OCI-LY7 (cell line): Measurements from ENCODE around the gene STXBP5.

Experiments
- EZH2phosphoT487 ChIP-seq: fragments of 200-600 bp; sonication (generic); IDR thresholded peaks from 2 replicates; pipeline ENCODE4 v1.6.1; 2018; ENCODE audit warnings: low read depth, borderline replicate concordance, mild to moderate bottlenecking, mixed run types, antibody characterized with exemption, low read length, moderate library complexity, mixed read lengths
- TF ChIP-seq, protein P1 (sequence below): fragments of 200-600 bp; sonication (generic); conservative IDR thresholded peaks from 2 replicates; pipeline ENCODE4 v1.5.1; 2014; ENCODE audit warnings: mild to moderate bottlenecking, antibody characterized with exemption, low read length, moderate library complexity, mixed read lengths

DNA sequence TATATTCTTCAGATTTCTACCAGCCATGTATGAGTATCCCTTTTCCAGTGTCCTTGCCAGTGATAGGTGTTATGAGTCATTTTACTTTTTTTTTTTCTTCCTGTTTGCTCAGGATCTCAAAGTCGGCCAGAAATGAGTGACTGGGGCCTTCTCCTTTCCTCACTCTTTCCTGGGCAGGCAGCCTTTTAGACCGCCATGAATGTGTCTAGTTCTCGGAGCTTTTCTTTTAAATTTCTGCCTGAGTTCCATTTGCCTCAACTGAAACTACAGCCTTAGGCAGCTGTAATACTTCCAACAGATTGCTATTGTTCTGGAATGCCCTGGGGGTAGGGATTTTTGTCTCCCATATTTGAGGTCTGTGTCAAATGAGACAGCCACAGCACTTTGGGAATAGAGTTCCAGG is 83.7 kb downstream of the STXBP5 start:
- TF ChIP-seq, protein P1, sequence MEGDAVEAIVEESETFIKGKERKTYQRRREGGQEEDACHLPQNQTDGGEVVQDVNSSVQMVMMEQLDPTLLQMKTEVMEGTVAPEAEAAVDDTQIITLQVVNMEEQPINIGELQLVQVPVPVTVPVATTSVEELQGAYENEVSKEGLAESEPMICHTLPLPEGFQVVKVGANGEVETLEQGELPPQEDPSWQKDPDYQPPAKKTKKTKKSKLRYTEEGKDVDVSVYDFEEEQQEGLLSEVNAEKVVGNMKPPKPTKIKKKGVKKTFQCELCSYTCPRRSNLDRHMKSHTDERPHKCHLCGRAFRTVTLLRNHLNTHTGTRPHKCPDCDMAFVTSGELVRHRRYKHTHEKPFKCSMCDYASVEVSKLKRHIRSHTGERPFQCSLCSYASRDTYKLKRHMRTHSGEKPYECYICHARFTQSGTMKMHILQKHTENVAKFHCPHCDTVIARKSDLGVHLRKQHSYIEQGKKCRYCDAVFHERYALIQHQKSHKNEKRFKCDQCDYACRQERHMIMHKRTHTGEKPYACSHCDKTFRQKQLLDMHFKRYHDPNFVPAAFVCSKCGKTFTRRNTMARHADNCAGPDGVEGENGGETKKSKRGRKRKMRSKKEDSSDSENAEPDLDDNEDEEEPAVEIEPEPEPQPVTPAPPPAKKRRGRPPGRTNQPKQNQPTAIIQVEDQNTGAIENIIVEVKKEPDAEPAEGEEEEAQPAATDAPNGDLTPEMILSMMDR: no peak
- TF ChIP-seq EZH2phosphoT487: no peak
